H1 (cell line): Measurements from ENCODE around the gene DHDDS. TPM values are rescaled to one million over a fixed set of nuclear protein-coding genes. Genes with fewer than 3 reads are reported as not detected.

Experiments
- CTCF ChIA-PET: fragments of 300-600 bp; sonication (Branson Sonifier 250); formaldehyde crosslinking; loops from one replicate; lab custom pipeline; 2021; ENCODE audit not compliant: partially characterized antibody; lab: Charles Lee
- POLR2A ChIA-PET: fragments of 300-600 bp; sonication (Branson Sonifier 250); formaldehyde crosslinking; loops from one replicate; lab custom pipeline; 2021; ENCODE audit warnings: inconsistent platforms; ENCODE audit not compliant: partially characterized antibody; lab: Charles Lee
- DNase-seq, 2 experiments: peaks; one replicate each; pipeline versions ENCODE4 v3.0.0 to v3.0.0-alpha.2; 2010 to 2022; ENCODE audit warnings: low spot score in 2 of 2, low read depth in 1 of 2, mixed read lengths in 1 of 2
- FAIRE-seq: peaks from 2 replicates; lab custom pipeline; 2011; peaks lifted over from hg19 to GRCh38; lab: Jason Lieb, UNC
- H2AFZ ChIP-seq: 2 replicates; pipeline ENCODE4 v1.8.1; 2012; ENCODE audit warnings: low read length, inconsistent platforms
- H2AK5ac ChIP-seq: 2 replicates; pipeline ENCODE4 v1.6.1; 2013; ENCODE audit warnings: low read depth, low read length
- H2BK120ac ChIP-seq: replicated peaks from 2 replicates; pipeline ENCODE3; 2013; ENCODE audit warnings: low read depth, low read length, inconsistent platforms
- H2BK12ac ChIP-seq: 2 replicates; pipeline ENCODE4 v1.6.1; 2013; ENCODE audit warnings: low read depth, low read length
- H2BK15ac ChIP-seq: 2 replicates; pipeline ENCODE4 v1.6.1; 2013; ENCODE audit warnings: low read length
- H2BK20ac ChIP-seq: 2 replicates; pipeline ENCODE4 v1.6.1; 2013; ENCODE audit warnings: low read length
- H2BK5ac ChIP-seq: 2 replicates; pipeline ENCODE4 v1.6.1; 2013; ENCODE audit warnings: low read depth, low read length
- H3K14ac ChIP-seq: 2 replicates; pipeline ENCODE4 v1.6.1; 2013; ENCODE audit warnings: inconsistent platforms; ENCODE audit not compliant: insufficient read length
- H3K18ac ChIP-seq: 2 replicates; pipeline ENCODE4 v1.6.1; 2013; ENCODE audit warnings: low read length; ENCODE audit errors: extremely low read depth
- H3K23ac ChIP-seq: 2 replicates; pipeline ENCODE4 v1.6.1; 2013; ENCODE audit warnings: inconsistent platforms; ENCODE audit not compliant: insufficient read length
- H3K23me2 ChIP-seq: 2 replicates; pipeline ENCODE4 v1.6.1; 2013; ENCODE audit warnings: low read depth, low read length
- H3K27ac ChIP-seq: 2 replicates; pipeline ENCODE4 v1.6.1; 2011; ENCODE audit warnings: low read depth, low read length, inconsistent platforms
- H3K27me3 ChIP-seq, 4 experiments: replicated peaks in 1 of 4; 1 replicate in 1 of 4; 2 replicates in 3 of 4; pipeline versions ENCODE4 v1.6.1 to v1.8.1; 2011 to 2013; ENCODE audit warnings: low read length in 3 of 4, mild to moderate bottlenecking in 3 of 4, inconsistent platforms in 2 of 4, mixed read lengths in 2 of 4, moderate library complexity in 1 of 4; ENCODE audit not compliant: control insufficient read depth in 3 of 4, insufficient read depth in 3 of 4; ENCODE audit errors: extremely low read depth in 1 of 4
- H3K36me3 ChIP-seq, 4 experiments: 2 replicates each; pipeline versions ENCODE4 v1.6.1 to v1.8.1; 2011 to 2013; ENCODE audit warnings: mild to moderate bottlenecking in 4 of 4, low read length in 3 of 4, moderate library complexity in 2 of 4, control low read depth in 1 of 4, inconsistent platforms in 1 of 4; ENCODE audit not compliant: insufficient read depth in 4 of 4, control insufficient read depth in 2 of 4
- H3K4ac ChIP-seq: replicated peaks from 2 replicates; pipeline ENCODE3; 2013; ENCODE audit warnings: low read length, low read depth, mixed read lengths, inconsistent platforms; ENCODE audit not compliant: insufficient read length
- H3K4me1 ChIP-seq, 4 experiments: replicated peaks in 1 of 4; 1 replicate in 1 of 4; 2 replicates in 3 of 4; pipeline versions ENCODE4 v1.6.1 to v1.8.1; 2011 to 2013; ENCODE audit warnings: low read length in 3 of 4, inconsistent platforms in 2 of 4, mixed read lengths in 1 of 4; ENCODE audit not compliant: insufficient read depth in 4 of 4, control insufficient read depth in 3 of 4
- H3K4me2 ChIP-seq, 2 experiments: 2 replicates each; pipeline versions ENCODE4 v1.6.1 to v1.8.1; 2011 to 2013; ENCODE audit warnings: low read depth in 2 of 2, low read length in 2 of 2, control low read depth in 1 of 2, inconsistent platforms in 1 of 2, mild to moderate bottlenecking in 1 of 2; ENCODE audit not compliant: insufficient read depth in 1 of 2
- H3K4me3 ChIP-seq, 4 experiments: fragments of 200-600, 300-600 bp in 1 of 4; sonication (generic), shearing (Covaris generic), sonication (Bioruptor Twin) in 1 of 4; 2 replicates each; pipeline versions ENCODE4 v1.5.1 to v1.8.1; 2011 to 2016; ENCODE audit warnings: low read length in 4 of 4, low read depth in 3 of 4, control low read depth in 2 of 4, inconsistent platforms in 2 of 4, mild to moderate bottlenecking in 2 of 4, mixed read lengths in 1 of 4, moderate library complexity in 1 of 4; ENCODE audit not compliant: insufficient read depth in 2 of 4; ENCODE audit errors: extremely low read depth in 1 of 4
- H3K56ac ChIP-seq: replicated peaks from 2 replicates; pipeline ENCODE3; 2013; ENCODE audit warnings: low read depth, mild to moderate bottlenecking, mixed read lengths, low read length, inconsistent platforms; ENCODE audit not compliant: insufficient read length
- H3K79me1 ChIP-seq: 2 replicates; pipeline ENCODE4 v1.6.1; 2013; ENCODE audit warnings: low read depth, low read length, control low read depth
- H3K79me2 ChIP-seq, 2 experiments: 2 replicates each; pipeline versions ENCODE4 v1.6.1 to v1.8.1; 2012 to 2013; ENCODE audit warnings: low read length in 2 of 2, mild to moderate bottlenecking in 2 of 2, inconsistent platforms in 1 of 2; ENCODE audit not compliant: insufficient read depth in 2 of 2, control insufficient read depth in 1 of 2
- H3K9ac ChIP-seq, 4 experiments: replicated peaks in 1 of 4; 1 replicate in 1 of 4; 2 replicates in 3 of 4; pipeline versions ENCODE4 v1.6.1 to v1.8.1; 2011 to 2013; ENCODE audit warnings: low read depth in 3 of 4, low read length in 3 of 4, control low read depth in 2 of 4, mild to moderate bottlenecking in 2 of 4, moderate library complexity in 2 of 4, inconsistent platforms in 1 of 4; ENCODE audit errors: extremely low read depth in 1 of 4
- H3K9me3 ChIP-seq, 2 experiments: 2 replicates each; pipeline versions ENCODE4 v1.6.1 to v1.8.1; 2012 to 2013; ENCODE audit warnings: mild to moderate bottlenecking in 2 of 2, moderate library complexity in 2 of 2, control low read depth in 1 of 2, inconsistent platforms in 1 of 2, low read depth in 1 of 2, low read length in 1 of 2, mixed read lengths in 1 of 2; ENCODE audit not compliant: insufficient read depth in 2 of 2
- H4K20me1 ChIP-seq, 2 experiments: replicated peaks in 1 of 2; 2 replicates each; pipeline versions ENCODE3 to v1.8.1; 2011 to 2013; ENCODE audit warnings: inconsistent platforms in 2 of 2, low read length in 2 of 2, mild to moderate bottlenecking in 1 of 2; ENCODE audit not compliant: insufficient read depth in 2 of 2, control insufficient read depth in 1 of 2
- H4K5ac ChIP-seq: 2 replicates; pipeline ENCODE4 v1.6.1; 2013; ENCODE audit warnings: low read length, low read depth, mixed read lengths, inconsistent platforms; ENCODE audit not compliant: insufficient read length
- H4K8ac ChIP-seq: 2 replicates; pipeline ENCODE4 v1.8.0; 2013; ENCODE audit warnings: mild to moderate bottlenecking, moderate library complexity, low read length, inconsistent platforms; ENCODE audit not compliant: insufficient read depth; ENCODE audit errors: extremely low read depth
- H4K91ac ChIP-seq: replicated peaks from 2 replicates; pipeline ENCODE3; 2013; ENCODE audit warnings: low read length, mixed read lengths, inconsistent platforms; ENCODE audit not compliant: insufficient read length
- CEBPB ChIP-seq: IDR thresholded peaks from 2 replicates; pipeline ENCODE4 v1.6.1; 2012; ENCODE audit warnings: low read depth, low read length
- CHD1 ChIP-seq: IDR thresholded peaks from 2 replicates; pipeline ENCODE4 v1.6.1; 2012; ENCODE audit warnings: low read depth, low read length, improper control_type of control experiment
- CTBP2 ChIP-seq: IDR thresholded peaks from 2 replicates; pipeline ENCODE4 v1.7.0; 2011; ENCODE audit warnings: borderline replicate concordance, mild to moderate bottlenecking, moderate library complexity, mixed read lengths, low read length; ENCODE audit not compliant: insufficient read depth, insufficient read length
- GABPA ChIP-seq: IDR thresholded peaks from 2 replicates; pipeline ENCODE4 v1.6.1; 2011; ENCODE audit warnings: mild to moderate bottlenecking, low read length, moderate library complexity, borderline replicate concordance; ENCODE audit not compliant: insufficient read depth
- MAFK ChIP-seq: IDR thresholded peaks from 2 replicates; pipeline ENCODE4 v1.6.1; 2012; ENCODE audit warnings: low read depth, mild to moderate bottlenecking, improper control_type of control experiment, low read length
- NRF1 ChIP-seq: IDR thresholded peaks from 2 replicates; pipeline ENCODE4 v1.6.1; 2011; ENCODE audit warnings: mild to moderate bottlenecking, low read depth, low read length, improper control_type of control experiment
- POLR2A ChIP-seq, 2 experiments: IDR thresholded peaks; 1 replicate in 1 of 2; 2 replicates in 1 of 2; pipeline ENCODE4 v1.6.1; 2011; ENCODE audit warnings: low read depth in 2 of 2, low read length in 2 of 2, mild to moderate bottlenecking in 2 of 2; ENCODE audit errors: control extremely low read depth in 1 of 2
- POLR2AphosphoS5 ChIP-seq: IDR thresholded peaks from 2 replicates; pipeline ENCODE4 v1.6.1; 2011; ENCODE audit warnings: low read depth, low read length
- RAD21 ChIP-seq, 2 experiments: IDR thresholded peaks in 1 of 2; conservative IDR thresholded peaks in 1 of 2; 2 replicates each; pipeline ENCODE4 v1.6.1; 2011; ENCODE audit warnings: low read depth in 2 of 2, low read length in 2 of 2, improper control_type of control experiment in 1 of 2, inconsistent platforms in 1 of 2, mild to moderate bottlenecking in 1 of 2, moderate library complexity in 1 of 2
- RFX5 ChIP-seq: IDR thresholded peaks from 2 replicates; pipeline ENCODE4 v1.6.1; 2011; ENCODE audit warnings: low read depth, low read length, improper control_type of control experiment, borderline replicate concordance
- SAP30 ChIP-seq: fragments of 300-600 bp; sonication (generic); IDR thresholded peaks from 2 replicates; pipeline ENCODE4 v1.7.1; 2012; ENCODE audit warnings: low read length, moderate library complexity, mild to moderate bottlenecking, inconsistent platforms; ENCODE audit not compliant: insufficient read depth, insufficient replicate concordance
- SIRT6 ChIP-seq: IDR thresholded peaks from one replicate; pipeline ENCODE4 v1.7.1; 2012; ENCODE audit warnings: low read length, inconsistent platforms
- SP1 ChIP-seq: IDR thresholded peaks from 2 replicates; pipeline ENCODE4 v1.6.1; 2011; ENCODE audit warnings: low read depth, low read length
- SP4 ChIP-seq: IDR thresholded peaks from 2 replicates; pipeline ENCODE4 v1.6.1; 2012; ENCODE audit warnings: low read length, inconsistent platforms
- TBP ChIP-seq: IDR thresholded peaks from 2 replicates; pipeline ENCODE4 v1.6.1; 2011; ENCODE audit warnings: low read depth, low read length, improper control_type of control experiment
- YY1 ChIP-seq: IDR thresholded peaks from 2 replicates; pipeline ENCODE4 v1.6.1; 2011; ENCODE audit warnings: low read depth, mild to moderate bottlenecking, low read length
- WGBS, 2 experiments: shearing (Covaris generic) in 1 of 2; methylation state at CpG; one replicate each; pipeline versions ENCODE4 v1.1.6 to v1.1.7; 2013 to 2015; ENCODE audit warnings: low lambda C conversion rate in 2 of 2, mixed read lengths in 2 of 2, inconsistent platforms in 1 of 2, low coverage in 1 of 2, missing lambda C conversion rate in 1 of 2; ENCODE audit not compliant: insufficient replicate concordance in 2 of 2, insufficient coverage in 1 of 2, insufficient read length in 1 of 2; ENCODE audit errors: extremely low coverage in 1 of 2, missing lambda C conversion rate in 1 of 2; 5-methylcytosine and 5-hydroxymethylcytosine counted together
- polyA plus RNA-seq, 7 experiments: library from polyadenylated mRNA; depleted of rRNA in 3 of 7; stranded (reverse) in 5 of 7; unstranded in 2 of 7; fragments of >200 nt in 5 of 7; fragments of 200-250 nt in 2 of 7; gene quantifications; 1 replicate in 5 of 7; 2 replicates in 1 of 7; 4 replicates in 1 of 7; pipeline versions ENCODE4 v1.2.1 to v1.2.3, GENCODE V29; 2011 to 2013; ENCODE audit warnings: missing spikeins in 2 of 7, mixed read lengths in 2 of 7
- total RNA-seq: library from RNA; stranded (reverse); fragmentation: NEBNext Ultra II Directional; extraction: Animal tissue kit (Norgen Biotek cat#: 25700); gene quantifications from 2 replicates; pipeline ENCODE4 v1.2.1, GENCODE V29; 2021

DHDDS gene
- total and polyA plus RNA-seq, 2 of the 8 experiments (the other 6 are each of a cell fraction or from before 2014, with no cell fraction given) = 28.3 to 44.6 TPM

DNA sequence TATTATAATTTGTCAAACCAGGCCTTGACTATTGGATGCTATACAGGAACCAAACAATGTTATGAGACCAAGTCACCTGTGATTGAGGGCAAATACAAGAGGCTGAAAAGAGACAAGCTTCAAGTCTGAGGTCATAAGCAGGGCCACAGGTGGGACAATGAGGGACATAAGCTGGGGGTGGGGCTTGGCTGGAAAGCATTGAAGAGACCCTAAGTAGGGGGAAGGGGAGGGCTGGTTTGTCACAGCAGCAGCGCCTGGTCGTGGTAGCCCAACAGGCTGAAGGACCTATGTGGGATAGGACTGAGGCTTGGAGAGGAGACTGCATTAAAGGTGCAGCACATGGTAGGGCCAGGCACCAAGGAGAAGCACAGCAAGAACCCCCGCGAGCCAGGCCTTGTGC, 58.0 kb downstream of the DHDDS start:
- no peak for DNase-seq
- no peak overlapping the region for H2AFZ ChIP-seq
- H3K9me3 ChIP-seq = no peaks in the 10 kb centered on the region
- H2BK20ac ChIP-seq = no peak overlapping the region
- no peak overlapping the region for H3K23ac ChIP-seq
- H3K27ac ChIP-seq = no peak overlapping the region
- no peaks in the 10 kb centered on the region for H3K79me2 ChIP-seq
- no peaks in the 10 kb centered on the region for H3K36me3 ChIP-seq
- CTCF ChIA-PET = interaction anchor here (0.7 to 4.7 kb wide), 6 partner anchors 8 to 95 kb away, joined by 3 to 21 read pairs (median 4); no protein-coding TSS in a partner anchor
- no peaks in the 10 kb centered on the region for H4K20me1 ChIP-seq
- no peaks in the 10 kb centered on the region for H3K27me3 ChIP-seq
- FAIRE-seq = no peak
- POLR2A ChIA-PET = interaction anchor here (0.6 to 4.4 kb wide), 9 partner anchors 9 to 80 kb away, joined by 3 to 23 read pairs (median 7); partner anchors contain the start of genes HMGN2, LIN28A and RPS6KA1
- no peak overlapping the region for H4K91ac ChIP-seq
- H3K4me2 ChIP-seq = no peak overlapping the region
- no peaks in the 10 kb centered on the region for H3K79me1 ChIP-seq
- no peak overlapping the region for H4K8ac ChIP-seq
- H2BK120ac ChIP-seq = no peak overlapping the region
- no peak overlapping the region for H4K5ac ChIP-seq
- no peak overlapping the region; the same call in 1 of the 2 replicates for H3K18ac ChIP-seq
- H3K56ac ChIP-seq = no peak overlapping the region
- no peak overlapping the region for H3K4me3 ChIP-seq
- no peak overlapping the region for H2AK5ac ChIP-seq
- no peak overlapping the region for H2BK5ac ChIP-seq
- H3K4me1 ChIP-seq = no peaks in the 10 kb centered on the region; a peak in 1 of 7 replicates
- H3K9ac ChIP-seq = no peak overlapping the region
- no peak overlapping the region for H2BK15ac ChIP-seq
- H3K14ac ChIP-seq = no peak overlapping the region
- no peaks in the 10 kb centered on the region for H3K23me2 ChIP-seq
- H2BK12ac ChIP-seq = no peak overlapping the region
- WGBS, 2 experiments = 92% methylated on average over 4 of the region's 4 CpGs; no CpG with 5 or more reads in 1 of the 2 experiments
- H3K4ac ChIP-seq = no peak overlapping the region
- TF ChIP-seq CHD1 (no peak), MAFK (no peak), SP1 (no peak), POLR2A (IDR thresholded peaks at IDR 0.05; ENCODE audit: control extremely low read depth in 1 of 2, low read depth in 2 of 2, low read length in 2 of 2) (no peak), RFX5 (no peak), TBP (no peak), SAP30 (no peak), NRF1 (no peak), CTBP2 (no peak), SIRT6 (no peak), POLR2AphosphoS5 (no peak), CEBPB (no peak), RAD21 (IDR thresholded peaks at IDR 0.05 in 1 of 2, conservative IDR thresholded peaks at IDR 0.05 in 1 of 2; ENCODE audit: low read depth in 2 of 2, low read length in 2 of 2) (no peak), YY1 (no peak), SP4 (no peak), GABPA (no peak)
